ENCODE data around the gene MRPS23.

DNA sequence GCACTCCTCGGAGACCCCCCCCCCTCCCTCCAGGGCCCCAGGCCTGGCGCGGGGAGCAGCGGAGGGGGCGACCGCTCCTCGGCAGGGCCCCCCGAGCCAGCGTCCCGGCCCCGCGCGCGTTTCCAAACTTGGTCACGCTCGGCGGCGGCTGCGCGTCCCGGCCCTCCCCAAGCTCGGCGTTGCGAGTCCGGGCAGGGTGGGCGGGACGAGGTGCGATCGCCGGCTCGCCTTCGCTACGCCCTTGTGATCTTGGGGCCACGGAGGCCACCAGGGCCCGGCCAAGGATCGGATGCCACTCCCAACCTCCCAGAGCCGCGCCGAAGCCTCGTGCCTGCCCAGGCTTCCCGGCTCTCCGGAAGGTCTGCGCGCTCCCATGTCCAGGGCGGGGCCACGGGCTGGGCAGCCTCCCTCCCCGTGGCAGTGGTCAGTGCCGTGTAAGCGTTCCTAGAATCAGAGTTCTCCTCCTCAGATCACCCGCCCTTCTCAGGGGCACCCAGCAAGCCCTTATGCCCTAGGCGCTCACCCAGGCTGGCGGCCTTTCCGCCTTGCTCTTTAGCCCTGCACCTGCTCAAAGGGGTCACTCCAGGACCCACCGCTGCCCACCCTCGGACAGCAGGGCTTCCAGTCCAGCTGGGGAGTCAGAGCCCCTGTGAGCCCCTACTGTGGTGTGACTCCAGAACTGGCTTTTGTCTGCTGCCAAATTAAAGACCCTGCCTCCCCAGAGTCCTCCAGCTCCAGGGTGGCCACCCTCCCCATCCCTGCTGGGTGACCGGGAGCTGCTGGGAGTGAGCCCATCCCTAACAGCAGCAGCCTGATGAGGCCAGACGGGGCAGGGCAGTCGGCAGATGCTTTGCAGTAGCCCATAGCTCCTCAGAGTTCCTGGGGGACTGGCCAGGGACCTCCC is 12.2 kb upstream of the MRPS23 start:
- TF ChIP-seq POLR2A (IDR thresholded peaks at IDR 0.05) = no peak
- TF ChIP-seq, protein P1, sequence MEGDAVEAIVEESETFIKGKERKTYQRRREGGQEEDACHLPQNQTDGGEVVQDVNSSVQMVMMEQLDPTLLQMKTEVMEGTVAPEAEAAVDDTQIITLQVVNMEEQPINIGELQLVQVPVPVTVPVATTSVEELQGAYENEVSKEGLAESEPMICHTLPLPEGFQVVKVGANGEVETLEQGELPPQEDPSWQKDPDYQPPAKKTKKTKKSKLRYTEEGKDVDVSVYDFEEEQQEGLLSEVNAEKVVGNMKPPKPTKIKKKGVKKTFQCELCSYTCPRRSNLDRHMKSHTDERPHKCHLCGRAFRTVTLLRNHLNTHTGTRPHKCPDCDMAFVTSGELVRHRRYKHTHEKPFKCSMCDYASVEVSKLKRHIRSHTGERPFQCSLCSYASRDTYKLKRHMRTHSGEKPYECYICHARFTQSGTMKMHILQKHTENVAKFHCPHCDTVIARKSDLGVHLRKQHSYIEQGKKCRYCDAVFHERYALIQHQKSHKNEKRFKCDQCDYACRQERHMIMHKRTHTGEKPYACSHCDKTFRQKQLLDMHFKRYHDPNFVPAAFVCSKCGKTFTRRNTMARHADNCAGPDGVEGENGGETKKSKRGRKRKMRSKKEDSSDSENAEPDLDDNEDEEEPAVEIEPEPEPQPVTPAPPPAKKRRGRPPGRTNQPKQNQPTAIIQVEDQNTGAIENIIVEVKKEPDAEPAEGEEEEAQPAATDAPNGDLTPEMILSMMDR (IDR thresholded peaks at IDR 0.05) = no peak

All from right lobe of liver (tissue), 4 donors.